H1 (cell line): ENCODE results near the gene DDOST. TPM values are rescaled to one million over a fixed set of nuclear protein-coding genes. Genes with fewer than 3 reads are reported as not detected.

Experiments
- ASH2L ChIP-seq: fragments of 200-600, 300-600 bp; sonication (generic); IDR thresholded peaks from one replicate; pipeline ENCODE4 v1.7.1; 2017; ENCODE audit warnings: low read length
- CHD2 ChIP-seq: IDR thresholded peaks from 2 replicates; pipeline ENCODE4 v1.6.1; 2012; ENCODE audit warnings: low read length, improper control_type of control experiment
- EGR1 ChIP-seq: IDR thresholded peaks from 2 replicates; pipeline ENCODE4 v1.6.1; 2011; ENCODE audit warnings: low read depth, low read length, borderline replicate concordance
- GABPA ChIP-seq: IDR thresholded peaks from 2 replicates; pipeline ENCODE4 v1.6.1; 2011; ENCODE audit warnings: mild to moderate bottlenecking, low read length, moderate library complexity, borderline replicate concordance; ENCODE audit not compliant: insufficient read depth
- JUN ChIP-seq: IDR thresholded peaks from 2 replicates; pipeline ENCODE4 v1.6.1; 2011; ENCODE audit warnings: low read depth, mild to moderate bottlenecking, improper control_type of control experiment, low read length
- KDM4A ChIP-seq: IDR thresholded peaks from one replicate; pipeline ENCODE4 v1.7.1; 2012; ENCODE audit warnings: low read depth, mild to moderate bottlenecking, moderate library complexity, low read length, inconsistent platforms; ENCODE audit not compliant: severe bottlenecking
- KDM5A ChIP-seq: fragments of 200-600 bp; IDR thresholded peaks from 2 replicates; pipeline ENCODE4 v1.7.1; 2012; ENCODE audit warnings: mild to moderate bottlenecking, low read length, inconsistent platforms, mixed read lengths
- NANOG ChIP-seq: IDR thresholded peaks from 2 replicates; pipeline ENCODE4 v1.6.1; 2011; ENCODE audit warnings: low read length, low read depth, mild to moderate bottlenecking, inconsistent platforms; ENCODE audit not compliant: insufficient read depth, poor library complexity, severe bottlenecking
- PHF8 ChIP-seq: fragments of 200-600 bp; sonication (generic); conservative IDR thresholded peaks from 2 replicates; pipeline ENCODE4 v1.7.1; 2012; ENCODE audit warnings: low read depth, mild to moderate bottlenecking, inconsistent platforms, low read length, moderate library complexity
- POLR2AphosphoS5 ChIP-seq: IDR thresholded peaks from 2 replicates; pipeline ENCODE4 v1.6.1; 2011; ENCODE audit warnings: low read depth, low read length
- RAD21 ChIP-seq, 2 experiments: IDR thresholded peaks in 1 of 2; conservative IDR thresholded peaks in 1 of 2; 2 replicates each; pipeline ENCODE4 v1.6.1; 2011; ENCODE audit warnings: low read depth in 2 of 2, low read length in 2 of 2, improper control_type of control experiment in 1 of 2, inconsistent platforms in 1 of 2, mild to moderate bottlenecking in 1 of 2, moderate library complexity in 1 of 2
- RBBP5 ChIP-seq: IDR thresholded peaks from 2 replicates; pipeline ENCODE4 v1.7.1; 2012; ENCODE audit warnings: low read depth, mild to moderate bottlenecking, inconsistent platforms, low read length, moderate library complexity, borderline replicate concordance
- RFX5 ChIP-seq: IDR thresholded peaks from 2 replicates; pipeline ENCODE4 v1.6.1; 2011; ENCODE audit warnings: low read depth, low read length, improper control_type of control experiment, borderline replicate concordance
- SIN3A ChIP-seq, 2 experiments: IDR thresholded peaks in 1 of 2; conservative IDR thresholded peaks in 1 of 2; 2 replicates each; pipeline ENCODE4 v1.6.1; 2011 to 2012; ENCODE audit warnings: low read length in 2 of 2, improper control_type of control experiment in 1 of 2, low read depth in 1 of 2, mild to moderate bottlenecking in 1 of 2
- SIX5 ChIP-seq: IDR thresholded peaks from 2 replicates; pipeline ENCODE4 v1.6.1; 2011; ENCODE audit warnings: mild to moderate bottlenecking, low read depth, low read length
- SP1 ChIP-seq: IDR thresholded peaks from 2 replicates; pipeline ENCODE4 v1.6.1; 2011; ENCODE audit warnings: low read depth, low read length
- SP2 ChIP-seq: IDR thresholded peaks from 2 replicates; pipeline ENCODE4 v1.6.1; 2012; ENCODE audit warnings: mild to moderate bottlenecking, low read length, inconsistent platforms
- TAF1 ChIP-seq: IDR thresholded peaks from 2 replicates; pipeline ENCODE4 v1.6.1; 2011; ENCODE audit warnings: mild to moderate bottlenecking, low read depth, low read length
- polyA plus RNA-seq, 7 experiments: library from polyadenylated mRNA; depleted of rRNA in 3 of 7; stranded (reverse) in 5 of 7; unstranded in 2 of 7; fragments of >200 nt in 5 of 7; fragments of 200-250 nt in 2 of 7; gene quantifications; 1 replicate in 5 of 7; 2 replicates in 1 of 7; 4 replicates in 1 of 7; pipeline versions ENCODE4 v1.2.1 to v1.2.3, GENCODE V29; 2011 to 2013; ENCODE audit warnings: missing spikeins in 2 of 7, mixed read lengths in 2 of 7
- total RNA-seq: library from RNA; stranded (reverse); fragmentation: NEBNext Ultra II Directional; extraction: Animal tissue kit (Norgen Biotek cat#: 25700); gene quantifications from 2 replicates; pipeline ENCODE4 v1.2.1, GENCODE V29; 2021
- TF ChIP-seq, protein P1 (sequence below), 3 experiments: IDR thresholded peaks; 1 replicate in 2 of 3; 2 replicates in 1 of 3; pipeline versions ENCODE4 v1.5.1 to v1.6.1; 2011; ENCODE audit warnings: low read length in 3 of 3, mild to moderate bottlenecking in 3 of 3, inconsistent platforms in 2 of 3, low read depth in 1 of 3, moderate library complexity in 1 of 3; ENCODE audit not compliant: insufficient read depth in 1 of 3; ENCODE audit errors: control extremely low read depth in 1 of 3
- TF ChIP-seq, protein P2 (sequence below): IDR thresholded peaks from 2 replicates; pipeline ENCODE4 v1.6.1; 2012; ENCODE audit warnings: inconsistent platforms

The DDOST gene
- total and polyA plus RNA-seq, 2 of the 8 experiments (the other 6 are each of a cell fraction or from before 2014, with no cell fraction given), result 253 to 336 TPM

DNA sequence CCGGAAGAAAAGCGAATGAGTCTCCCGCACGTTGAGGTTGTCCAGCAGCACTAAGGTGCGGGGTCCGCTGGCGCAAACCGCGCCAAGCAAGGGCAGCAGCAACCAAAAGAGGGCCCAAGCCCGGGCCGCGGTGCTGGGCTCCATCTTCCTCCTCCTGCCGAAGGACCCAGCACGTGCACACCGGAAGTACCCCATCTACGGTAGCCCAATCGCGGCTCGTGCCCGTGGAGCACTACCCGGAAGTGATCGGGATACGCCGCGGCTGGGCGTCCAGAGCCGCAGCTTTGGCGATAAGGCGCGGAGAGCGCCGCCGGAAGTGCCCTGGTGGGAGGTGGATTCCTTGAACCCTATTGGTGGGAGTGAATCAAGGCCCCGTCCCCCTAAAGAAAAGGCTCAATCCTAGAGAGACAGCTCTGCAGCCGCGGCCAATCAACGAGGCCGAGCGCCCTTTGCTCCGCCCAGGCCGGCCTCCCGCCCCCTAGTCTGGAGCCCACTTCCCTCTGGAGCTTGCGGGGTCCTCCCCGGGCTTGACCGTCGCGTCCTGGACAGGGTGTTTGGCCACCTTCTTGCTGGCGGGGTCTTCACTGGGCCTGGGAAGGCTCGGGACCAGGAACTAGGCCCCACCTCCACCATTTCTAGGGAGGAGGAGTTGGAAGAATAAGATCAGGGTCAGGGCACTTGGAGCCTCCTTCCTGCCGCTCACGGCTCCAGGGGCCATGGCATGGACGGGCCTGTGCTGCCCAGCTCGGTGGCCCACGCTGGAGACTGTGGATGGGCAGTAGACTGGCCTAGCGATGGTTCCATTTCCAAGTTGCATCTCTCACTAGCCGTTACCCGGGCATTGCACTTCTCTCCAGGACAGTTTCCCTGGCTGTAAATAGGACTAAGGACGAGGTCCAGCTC is at the start of gene DDOST (continued):
- peak in 1 of 2 experiments; percentile 14; a peak in 1 of 4 replicates for TF ChIP-seq RAD21 (IDR thresholded peaks at IDR 0.05 in 1 of 2, conservative IDR thresholded peaks at IDR 0.05 in 1 of 2; ENCODE audit: low read depth in 2 of 2, low read length in 2 of 2)
- TF ChIP-seq RBBP5, result peak; percentile 54; the same call in 1 of the 2 replicates
- peak; percentile 86 for TF ChIP-seq EGR1
- TF ChIP-seq POLR2AphosphoS5, result peak; percentile 74
- TF ChIP-seq JUN, result no peak
- TF ChIP-seq CHD2, result peak; percentile 81
- TF ChIP-seq NANOG, result peak; percentile 86
- TF ChIP-seq PHF8, result peak; percentile 64
- TF ChIP-seq TAF1, result peak; percentile 66; the same call in 1 of the 2 replicates
- TF ChIP-seq SIN3A (conservative IDR thresholded peaks at IDR 0.05 in 1 of 2, IDR thresholded peaks at IDR 0.05 in 1 of 2; ENCODE audit: low read depth in 1 of 2, low read length in 2 of 2), result peak in 1 of 2 experiments; percentile 86; a peak in 3 of 4 replicates
- peak; percentile 58; the same call in 1 of the 2 replicates for TF ChIP-seq KDM5A
- TF ChIP-seq, protein P1, sequence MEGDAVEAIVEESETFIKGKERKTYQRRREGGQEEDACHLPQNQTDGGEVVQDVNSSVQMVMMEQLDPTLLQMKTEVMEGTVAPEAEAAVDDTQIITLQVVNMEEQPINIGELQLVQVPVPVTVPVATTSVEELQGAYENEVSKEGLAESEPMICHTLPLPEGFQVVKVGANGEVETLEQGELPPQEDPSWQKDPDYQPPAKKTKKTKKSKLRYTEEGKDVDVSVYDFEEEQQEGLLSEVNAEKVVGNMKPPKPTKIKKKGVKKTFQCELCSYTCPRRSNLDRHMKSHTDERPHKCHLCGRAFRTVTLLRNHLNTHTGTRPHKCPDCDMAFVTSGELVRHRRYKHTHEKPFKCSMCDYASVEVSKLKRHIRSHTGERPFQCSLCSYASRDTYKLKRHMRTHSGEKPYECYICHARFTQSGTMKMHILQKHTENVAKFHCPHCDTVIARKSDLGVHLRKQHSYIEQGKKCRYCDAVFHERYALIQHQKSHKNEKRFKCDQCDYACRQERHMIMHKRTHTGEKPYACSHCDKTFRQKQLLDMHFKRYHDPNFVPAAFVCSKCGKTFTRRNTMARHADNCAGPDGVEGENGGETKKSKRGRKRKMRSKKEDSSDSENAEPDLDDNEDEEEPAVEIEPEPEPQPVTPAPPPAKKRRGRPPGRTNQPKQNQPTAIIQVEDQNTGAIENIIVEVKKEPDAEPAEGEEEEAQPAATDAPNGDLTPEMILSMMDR (IDR thresholded peaks at IDR 0.05; ENCODE audit: control extremely low read depth in 1 of 3, insufficient read depth in 1 of 3, low read depth in 1 of 3, low read length in 3 of 3), result peak; percentile 13 to 47 (median 23); a peak in 3 of 4 replicates
- no peak for TF ChIP-seq RFX5
- TF ChIP-seq KDM4A, result peak; percentile 45
- TF ChIP-seq, protein P2, sequence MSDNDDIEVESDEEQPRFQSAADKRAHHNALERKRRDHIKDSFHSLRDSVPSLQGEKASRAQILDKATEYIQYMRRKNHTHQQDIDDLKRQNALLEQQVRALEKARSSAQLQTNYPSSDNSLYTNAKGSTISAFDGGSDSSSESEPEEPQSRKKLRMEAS, result peak; percentile 79
- peak; percentile 96 for TF ChIP-seq SP1
- TF ChIP-seq GABPA, result peak; percentile 95
- no peak for TF ChIP-seq ASH2L
- no peak for TF ChIP-seq SIX5
- peak; percentile 59 for TF ChIP-seq SP2
